HG03575 (cell line): Measurements from ENCODE around the gene PROX1.

Experiments
- ATAC-seq: cut with Tn5 transposase; IDR thresholded peaks from one replicate; pipeline ENCODE4 v1.9.1; 2021; ENCODE audit not compliant: unreplicated experiment, insufficient number of reproducible peaks, low FRiP score; ENCODE audit errors: extremely low read depth

The PROX1 gene, protein sequence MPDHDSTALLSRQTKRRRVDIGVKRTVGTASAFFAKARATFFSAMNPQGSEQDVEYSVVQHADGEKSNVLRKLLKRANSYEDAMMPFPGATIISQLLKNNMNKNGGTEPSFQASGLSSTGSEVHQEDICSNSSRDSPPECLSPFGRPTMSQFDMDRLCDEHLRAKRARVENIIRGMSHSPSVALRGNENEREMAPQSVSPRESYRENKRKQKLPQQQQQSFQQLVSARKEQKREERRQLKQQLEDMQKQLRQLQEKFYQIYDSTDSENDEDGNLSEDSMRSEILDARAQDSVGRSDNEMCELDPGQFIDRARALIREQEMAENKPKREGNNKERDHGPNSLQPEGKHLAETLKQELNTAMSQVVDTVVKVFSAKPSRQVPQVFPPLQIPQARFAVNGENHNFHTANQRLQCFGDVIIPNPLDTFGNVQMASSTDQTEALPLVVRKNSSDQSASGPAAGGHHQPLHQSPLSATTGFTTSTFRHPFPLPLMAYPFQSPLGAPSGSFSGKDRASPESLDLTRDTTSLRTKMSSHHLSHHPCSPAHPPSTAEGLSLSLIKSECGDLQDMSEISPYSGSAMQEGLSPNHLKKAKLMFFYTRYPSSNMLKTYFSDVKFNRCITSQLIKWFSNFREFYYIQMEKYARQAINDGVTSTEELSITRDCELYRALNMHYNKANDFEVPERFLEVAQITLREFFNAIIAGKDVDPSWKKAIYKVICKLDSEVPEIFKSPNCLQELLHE

DNA sequence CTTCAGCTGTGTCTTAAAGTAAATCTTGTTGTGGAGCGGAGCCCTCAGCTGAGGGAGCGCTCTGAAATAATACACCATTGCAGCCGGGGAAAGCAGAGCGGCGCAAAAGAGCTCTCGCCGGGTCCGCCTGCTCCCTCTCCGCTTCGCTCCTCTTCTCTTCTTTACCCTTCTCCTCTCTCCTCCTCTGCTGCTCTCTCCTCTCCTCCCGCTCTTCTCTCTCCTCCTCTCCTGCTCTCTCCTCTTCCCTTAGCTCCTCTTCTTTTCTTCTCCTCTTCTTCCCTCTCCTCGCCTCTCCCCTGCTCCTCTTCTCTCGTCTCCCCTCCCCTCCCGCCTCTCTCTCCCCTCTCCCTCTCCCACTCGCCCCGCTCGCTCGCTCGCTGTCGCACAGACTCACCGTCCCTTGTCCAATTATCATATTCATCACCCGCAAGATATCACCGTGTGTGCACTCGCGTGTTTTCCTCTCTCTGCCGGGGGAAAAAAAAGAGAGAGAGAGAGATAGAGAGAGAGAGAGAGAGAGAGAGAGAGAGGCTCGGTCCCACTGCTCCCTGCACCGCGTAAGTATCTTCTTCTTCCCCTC, at the start of gene PROX1:
Gene PROX1, plus strand, starts transcription at position 47 of the 580 bp plus-strand sequence. CDS start 8,563 bp downstream, outside the sequence.
- ATAC-seq = no peak

DNA sequence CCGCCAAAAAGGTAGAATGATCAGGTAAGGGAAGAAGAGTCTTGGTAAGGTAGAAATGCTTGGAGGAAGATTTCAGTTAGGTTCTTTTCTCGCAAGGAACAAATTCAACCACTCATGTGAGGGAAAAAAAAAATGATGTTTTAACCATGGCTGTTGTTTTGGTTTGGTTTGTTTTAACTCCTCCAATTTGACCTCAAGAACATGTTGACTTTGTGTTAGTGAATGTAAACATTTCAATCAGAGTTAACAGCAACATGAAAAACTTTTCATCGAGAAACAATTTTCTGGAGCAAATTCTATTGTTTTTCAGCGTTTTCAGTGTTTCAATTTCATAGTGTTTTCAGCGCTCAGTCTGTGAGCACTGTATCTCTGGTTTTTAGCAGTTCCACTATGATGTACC, 49.0 kb upstream of the PROX1 start:
- no peak for ATAC-seq

DNA sequence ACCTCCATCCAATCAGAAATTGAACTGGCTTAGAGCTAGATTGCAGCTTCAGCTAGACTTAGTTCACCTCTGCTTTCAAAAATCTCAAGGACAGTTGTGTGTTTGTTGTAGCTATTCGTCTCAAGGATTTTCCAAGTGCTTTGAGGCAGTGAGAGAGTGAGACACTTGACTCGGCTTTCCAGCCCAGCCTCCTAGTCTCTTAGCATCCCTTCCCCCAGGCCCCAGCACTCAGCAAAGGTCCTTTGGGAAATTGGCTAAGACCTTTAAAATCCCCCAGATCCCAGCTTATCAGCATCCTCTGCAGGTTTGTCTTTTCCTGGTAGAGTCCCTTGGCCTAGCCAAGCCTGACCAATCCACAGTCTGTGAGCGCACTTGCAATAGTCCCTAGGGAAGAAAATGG, 47.9 kb upstream of the PROX1 start:
- ATAC-seq = no peak

DNA sequence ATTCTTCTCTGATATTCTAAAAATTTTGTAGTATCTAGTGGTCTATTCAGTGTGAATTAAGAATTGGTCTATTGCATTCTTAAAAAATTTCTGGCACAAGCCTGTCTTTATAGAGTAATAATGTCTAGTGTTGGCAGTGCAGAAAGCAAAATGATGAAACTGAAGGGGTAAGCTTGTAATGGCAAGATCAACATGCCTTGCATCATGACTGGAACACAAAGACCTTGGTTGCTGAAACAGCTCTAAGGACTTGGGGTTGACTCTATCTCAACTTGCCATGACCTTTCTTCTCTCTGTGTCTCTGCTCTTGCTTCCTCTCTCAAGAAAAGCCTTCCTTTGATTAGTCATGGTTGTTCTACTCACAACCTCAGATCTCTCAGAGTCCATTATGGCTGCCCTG, 46.8 kb upstream of the PROX1 start:
- no peak for ATAC-seq

- no peak for ATAC-seq
Measured at GRCh38 chr1:213942061-213942460, 45.7 kb upstream of the PROX1 start.

- ATAC-seq = no peak
Measured at GRCh38 chr1:213947200-213947801, 40.5 kb upstream of the PROX1 start.

GRCh38 chr1:213951876-213952275, 35.9 kb upstream of the PROX1 start:
- no peak for ATAC-seq

- no peak for ATAC-seq
Measured at GRCh38 chr1:213953806-213954205, 34.0 kb upstream of the PROX1 start.

- no peak for ATAC-seq
Measured at GRCh38 chr1:213956295-213956770, 31.4 kb upstream of the PROX1 start.

GRCh38 chr1:213958346-213958745, 29.4 kb upstream of the PROX1 start:
- no peak for ATAC-seq

- ATAC-seq = no peak
Measured at GRCh38 chr1:213960963-213961362, 26.8 kb upstream of the PROX1 start.

GRCh38 chr1:213962508-213962907, 25.3 kb upstream of the PROX1 start:
- no peak for ATAC-seq

DNA sequence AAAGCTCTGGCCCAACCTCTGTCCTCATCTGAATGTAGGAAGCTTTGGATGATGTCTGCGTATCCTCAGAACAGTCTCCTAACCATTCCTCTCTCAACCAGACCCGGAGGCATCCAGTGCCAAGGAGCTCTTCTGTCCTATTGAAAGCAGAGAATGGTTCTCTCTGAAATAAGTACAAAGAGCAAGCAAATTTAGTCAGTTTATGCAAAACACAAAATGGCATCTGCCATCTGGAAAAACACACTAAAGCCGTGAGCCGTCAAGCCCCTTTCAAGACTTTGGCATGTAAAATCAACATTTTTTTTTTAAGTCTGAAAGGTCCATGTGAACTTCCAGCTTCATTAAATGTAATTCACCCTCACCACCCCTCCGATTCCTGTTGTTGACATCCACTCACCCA, 21.7 kb upstream of the PROX1 start:
- no peak for ATAC-seq

- ATAC-seq = no peak
Measured at GRCh38 chr1:213968146-213968825, 19.5 kb upstream of the PROX1 start.

DNA sequence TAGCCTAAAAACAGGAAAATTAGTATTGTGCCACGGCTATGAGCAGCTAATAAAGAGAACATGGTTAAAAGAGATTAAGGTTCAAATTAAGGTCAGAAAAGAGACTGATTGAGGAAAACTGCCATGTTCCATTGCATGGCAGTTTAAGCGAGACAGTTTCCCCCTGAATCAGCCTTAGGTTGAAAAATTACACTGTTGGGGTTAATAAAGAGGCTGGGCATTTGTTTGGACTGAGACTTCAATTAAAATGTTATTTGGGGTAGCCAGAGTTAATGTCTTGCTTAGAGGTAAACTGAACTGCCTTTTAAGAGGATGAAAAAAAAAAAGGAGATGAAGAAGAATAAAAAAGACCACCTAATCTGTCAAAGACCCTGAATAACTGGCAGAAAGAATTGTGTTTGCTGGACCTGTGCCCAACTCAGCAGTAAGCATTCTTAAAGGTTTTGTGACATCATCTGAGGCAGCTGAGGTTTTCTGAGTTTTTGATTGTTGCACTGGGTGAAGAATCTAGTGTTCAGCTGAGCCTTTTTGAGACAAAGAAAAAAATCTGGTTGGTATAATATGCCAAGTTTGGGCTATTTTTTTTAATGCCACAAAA, 17.7 kb upstream of the PROX1 start:
- no peak for ATAC-seq

- no peak for ATAC-seq
Measured at GRCh38 chr1:213972141-213972540, 15.6 kb upstream of the PROX1 start.

- ATAC-seq = no peak
Measured at GRCh38 chr1:213973129-213973528, 14.6 kb upstream of the PROX1 start.

GRCh38 chr1:213976665-213977485, 10.9 kb upstream of the PROX1 start:
- ATAC-seq = no peak
